Measurements from ENCODE around the gene C4orf17.

DNA sequence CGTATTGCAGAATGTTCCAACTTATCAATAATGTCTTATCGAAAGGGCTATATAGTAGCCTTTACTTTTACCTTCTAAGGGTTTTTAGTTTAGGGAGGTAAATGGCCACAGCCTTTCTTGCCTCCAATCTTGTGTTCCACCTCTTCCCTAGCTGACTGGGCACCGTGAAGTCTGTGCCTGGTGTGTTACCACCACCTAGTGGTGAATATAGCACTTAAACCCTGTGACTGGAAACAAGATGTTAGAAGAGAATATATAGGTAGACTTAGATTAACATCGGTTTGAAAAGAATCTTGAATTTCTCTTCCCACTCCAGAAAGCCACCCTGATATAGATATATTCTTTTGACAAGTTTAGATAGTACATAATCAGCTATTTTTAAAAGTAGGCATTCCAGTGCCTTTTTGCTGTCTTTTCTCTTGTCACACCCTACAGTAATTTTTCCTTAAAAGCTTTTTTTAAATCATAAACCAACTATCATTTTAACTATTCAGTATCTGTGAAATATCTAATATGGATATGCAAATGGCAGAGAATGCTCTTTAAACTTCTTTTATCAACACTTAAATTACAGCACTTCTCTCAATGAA is 47.9 kb upstream of the C4orf17 start:
- TF ChIP-seq, protein P1, sequence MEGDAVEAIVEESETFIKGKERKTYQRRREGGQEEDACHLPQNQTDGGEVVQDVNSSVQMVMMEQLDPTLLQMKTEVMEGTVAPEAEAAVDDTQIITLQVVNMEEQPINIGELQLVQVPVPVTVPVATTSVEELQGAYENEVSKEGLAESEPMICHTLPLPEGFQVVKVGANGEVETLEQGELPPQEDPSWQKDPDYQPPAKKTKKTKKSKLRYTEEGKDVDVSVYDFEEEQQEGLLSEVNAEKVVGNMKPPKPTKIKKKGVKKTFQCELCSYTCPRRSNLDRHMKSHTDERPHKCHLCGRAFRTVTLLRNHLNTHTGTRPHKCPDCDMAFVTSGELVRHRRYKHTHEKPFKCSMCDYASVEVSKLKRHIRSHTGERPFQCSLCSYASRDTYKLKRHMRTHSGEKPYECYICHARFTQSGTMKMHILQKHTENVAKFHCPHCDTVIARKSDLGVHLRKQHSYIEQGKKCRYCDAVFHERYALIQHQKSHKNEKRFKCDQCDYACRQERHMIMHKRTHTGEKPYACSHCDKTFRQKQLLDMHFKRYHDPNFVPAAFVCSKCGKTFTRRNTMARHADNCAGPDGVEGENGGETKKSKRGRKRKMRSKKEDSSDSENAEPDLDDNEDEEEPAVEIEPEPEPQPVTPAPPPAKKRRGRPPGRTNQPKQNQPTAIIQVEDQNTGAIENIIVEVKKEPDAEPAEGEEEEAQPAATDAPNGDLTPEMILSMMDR (IDR thresholded peaks at IDR 0.05; ENCODE audit: insufficient read depth, low read depth, low read length): peak; percentile 87
- TF ChIP-seq EZH2 (IDR thresholded peaks at IDR 0.05; ENCODE audit: insufficient read depth, low read length): no peak
